HepG2 (cell line): ENCODE data around the gene ABHD1. TPM values are rescaled to one million over a fixed set of nuclear protein-coding genes. Genes with fewer than 3 reads are reported as not detected.
A peak's percentile ranks its signal among the peaks of the same experiment; 100 is the strongest.

Experiments used
- ARID2 ChIP-seq: sonication (generic); formaldehyde crosslinking; IDR thresholded peaks from 2 replicates; pipeline ENCODE4 v1.8.1; 2022; ENCODE audit warnings: mild to moderate bottlenecking, missing genetic modification reagents, borderline replicate concordance
- ARNT2 ChIP-seq: sonication (generic); formaldehyde crosslinking; IDR thresholded peaks from 2 replicates; pipeline ENCODE4 v1.8.0; 2022; ENCODE audit warnings: mild to moderate bottlenecking, low read depth, missing genetic modification reagents, moderate library complexity
- E2F1 ChIP-seq: sonication (generic); formaldehyde crosslinking; IDR thresholded peaks from 2 replicates; pipeline ENCODE4 v1.5.0; 2020; ENCODE audit warnings: missing genetic modification reagents
- HOXD1 ChIP-seq: sonication (generic); formaldehyde crosslinking; IDR thresholded peaks from 2 replicates; pipeline ENCODE4 v1.5.0; 2020; ENCODE audit warnings: missing genetic modification reagents
- IRX3 ChIP-seq: sonication (generic); formaldehyde crosslinking; IDR thresholded peaks from 2 replicates; pipeline ENCODE4 v1.8.1; 2023; ENCODE audit warnings: mild to moderate bottlenecking, low read depth, missing genetic modification reagents, borderline replicate concordance
- MEIS2 ChIP-seq: sonication (generic); formaldehyde crosslinking; IDR thresholded peaks from 2 replicates; pipeline ENCODE4 v1.9.0; 2021; ENCODE audit warnings: mild to moderate bottlenecking, missing genetic modification reagents
- MTERF4 ChIP-seq: sonication (generic); formaldehyde crosslinking; IDR thresholded peaks from 2 replicates; pipeline ENCODE4 v1.8.0; 2023; ENCODE audit warnings: mild to moderate bottlenecking, missing genetic modification reagents
- MYPOP ChIP-seq: sonication (generic); formaldehyde crosslinking; IDR thresholded peaks from 2 replicates; pipeline ENCODE4 v1.8.1; 2023; ENCODE audit warnings: mild to moderate bottlenecking, moderate library complexity, missing genetic modification reagents
- NFYB ChIP-seq: sonication (generic); formaldehyde crosslinking; IDR thresholded peaks from 2 replicates; pipeline ENCODE4 v1.4.0; 2020; ENCODE audit warnings: missing genetic modification reagents
- PHF21A ChIP-seq: sonication (generic); formaldehyde crosslinking; IDR thresholded peaks from 2 replicates; pipeline ENCODE4 v1.5.0; 2020; ENCODE audit warnings: mild to moderate bottlenecking, missing genetic modification reagents
- POGZ ChIP-seq: sonication (generic); formaldehyde crosslinking; IDR thresholded peaks from 2 replicates; pipeline ENCODE4 v1.4.0; 2020; ENCODE audit warnings: mild to moderate bottlenecking, missing genetic modification reagents
- PRMT3 ChIP-seq: sonication (generic); formaldehyde crosslinking; IDR thresholded peaks from 2 replicates; pipeline ENCODE4 v1.8.1; 2022; ENCODE audit warnings: low read depth, mild to moderate bottlenecking, moderate library complexity, missing genetic modification reagents, borderline replicate concordance
- TCF7L2 ChIP-seq: IDR thresholded peaks from 2 replicates; pipeline ENCODE4 v1.6.1; 2011; ENCODE audit warnings: mild to moderate bottlenecking, low read depth, low read length, moderate library complexity
- XBP1 ChIP-seq: sonication (generic); formaldehyde crosslinking; IDR thresholded peaks from 2 replicates; pipeline ENCODE4 v1.5.0; 2020; ENCODE audit warnings: missing genetic modification reagents
- ZBTB34 ChIP-seq: sonication (generic); formaldehyde crosslinking; IDR thresholded peaks from 2 replicates; pipeline ENCODE4 v1.8.0; 2022; ENCODE audit warnings: mild to moderate bottlenecking, missing genetic modification reagents
- ZBTB7A ChIP-seq: sonication (generic); formaldehyde crosslinking; IDR thresholded peaks from 2 replicates; pipeline ENCODE4 v1.8.0; 2022; ENCODE audit warnings: mild to moderate bottlenecking, missing genetic modification reagents
- ZEB1 ChIP-seq: IDR thresholded peaks from 2 replicates; pipeline ENCODE4 v1.6.1; 2012; ENCODE audit warnings: mild to moderate bottlenecking, low read depth, inconsistent platforms; ENCODE audit not compliant: insufficient replicate concordance
- ZNF263 ChIP-seq: sonication (generic); formaldehyde crosslinking; IDR thresholded peaks from 2 replicates; pipeline ENCODE4 v1.4.0; 2020; ENCODE audit warnings: missing genetic modification reagents
- ZNF296 ChIP-seq: sonication (generic); formaldehyde crosslinking; conservative IDR thresholded peaks from 2 replicates; pipeline ENCODE4 v1.5.0; 2020; ENCODE audit warnings: mild to moderate bottlenecking, missing genetic modification reagents
- ZNF563 ChIP-seq: sonication (generic); formaldehyde crosslinking; IDR thresholded peaks from 2 replicates; pipeline ENCODE4 v1.8.0; 2022; ENCODE audit warnings: mild to moderate bottlenecking, moderate library complexity, missing genetic modification reagents
- ZNF615 ChIP-seq: sonication (generic); formaldehyde crosslinking; IDR thresholded peaks from 2 replicates; pipeline ENCODE4 v1.5.0; 2020; ENCODE audit warnings: mild to moderate bottlenecking, missing genetic modification reagents, borderline replicate concordance
- ZNF777 ChIP-seq: sonication (generic); formaldehyde crosslinking; IDR thresholded peaks from 2 replicates; pipeline ENCODE4 v1.4.0; 2020; ENCODE audit warnings: missing genetic modification reagents
- ZNF781 ChIP-seq: sonication (generic); formaldehyde crosslinking; IDR thresholded peaks from 2 replicates; pipeline ENCODE4 v1.5.1; 2020; ENCODE audit warnings: borderline replicate concordance, mild to moderate bottlenecking, missing genetic modification reagents; ENCODE audit errors: not compliant biosample characterization
- ZNF879 ChIP-seq: sonication (generic); formaldehyde crosslinking; IDR thresholded peaks from 2 replicates; pipeline ENCODE4 v1.8.1; 2023; ENCODE audit warnings: missing genetic modification reagents
- ZNF883 ChIP-seq: sonication (generic); formaldehyde crosslinking; IDR thresholded peaks from 2 replicates; pipeline ENCODE4 v1.5.1; 2020; ENCODE audit warnings: mild to moderate bottlenecking, missing genetic modification reagents; ENCODE audit errors: not compliant biosample characterization
- polyA plus RNA-seq, 8 experiments: library from polyadenylated mRNA; depleted of rRNA in 3 of 8; stranded (reverse) in 7 of 8; unstranded in 1 of 8; fragments of >200 nt; fragmentation: Illumina TruSeq in 4 of 8; extraction: Trizol in 4 of 8; gene quantifications; 2 replicates each; pipeline versions ENCODE4 v1.2.1 to v1.2.3, GENCODE V29; 2011 to 2016; ENCODE audit warnings: low read depth in 4 of 8, missing spikeins in 1 of 8, mixed read lengths in 1 of 8; ENCODE audit not compliant: insufficient read depth in 1 of 8
- total RNA-seq, 5 experiments: library from RNA; depleted of rRNA; stranded (reverse); fragments of >200 nt; fragmentation: Illumina TruSeq; extraction: Trizol; gene quantifications; 2 replicates each; pipeline ENCODE4 v1.2.3, GENCODE V29; 2016; ENCODE audit warnings: low read depth in 1 of 5

Gene ABHD1
- total and polyA plus RNA-seq, 2 of the 13 experiments (the other 11 are each of a cell fraction or from before 2014, with no cell fraction given): 0.04 to 0.81 TPM

- TF ChIP-seq ZNF296 (CRISPR knock-in tag): 0 out of 2 replicates have a peak, but pooled peaks have one; percentile 28
- TF ChIP-seq ZNF883 (CRISPR knock-in tag): peak; percentile 82
- no peak for TF ChIP-seq IRX3 (CRISPR knock-in tag)
- TF ChIP-seq ZNF781 (CRISPR knock-in tag): no peak
- TF ChIP-seq ARID2 (CRISPR knock-in tag): 0 out of 2 replicates have a peak, but pooled peaks have one; percentile 30
- peak; percentile 35; the same call in 1 of the 2 replicates for TF ChIP-seq ARNT2 (CRISPR knock-in tag)
- peak; percentile 67; the same call in 1 of the 2 replicates for TF ChIP-seq ZBTB7A (CRISPR knock-in tag)
- TF ChIP-seq HOXD1 (CRISPR knock-in tag): 0 out of 2 replicates have a peak, but pooled peaks have one; percentile 35
- peak; percentile 83 for TF ChIP-seq POGZ (CRISPR knock-in tag)
- no peak for TF ChIP-seq ZNF615 (CRISPR knock-in tag)
- no peak for TF ChIP-seq PHF21A (CRISPR knock-in tag)
- TF ChIP-seq ZNF563 (CRISPR knock-in tag): peak; percentile 53
- TF ChIP-seq TCF7L2: no peak
- peak; percentile 77; the same call in 1 of the 2 replicates for TF ChIP-seq ZNF879
- TF ChIP-seq XBP1 (CRISPR knock-in tag): 0 out of 2 replicates have a peak, but pooled peaks have one; percentile 34
- TF ChIP-seq ZNF777 (CRISPR knock-in tag): no peak
- no peak for TF ChIP-seq MEIS2
- TF ChIP-seq MYPOP (CRISPR knock-in tag): peak; percentile 76
- 0 out of 2 replicates have a peak, but pooled peaks have one; percentile 58 for TF ChIP-seq ZBTB34
- no peak for TF ChIP-seq PRMT3 (CRISPR knock-in tag)
- TF ChIP-seq E2F1: peak; percentile 89
- TF ChIP-seq ZNF263 (CRISPR knock-in tag): peak; percentile 90
- no peak for TF ChIP-seq MTERF4 (CRISPR knock-in tag)
- TF ChIP-seq NFYB: peak; percentile 35; the same call in 1 of the 2 replicates
- no peak for TF ChIP-seq ZEB1
These were observed 10.5 kb downstream of the ABHD1 start, which contains the start of gene PREB (continued) for GRCh38 chr2:27133905-27134780.
